HUES6 (cell line): Measurements from ENCODE around the gene PXDN.

Experiments used
- H3K27ac ChIP-seq: 2 replicates; pipeline ENCODE4 v1.7.0; 2013; ENCODE audit warnings: low read depth, mild to moderate bottlenecking, low read length, inconsistent platforms
- H3K27me3 ChIP-seq: 2 replicates; pipeline ENCODE4 v1.6.1; 2013; ENCODE audit warnings: low read length; ENCODE audit not compliant: control insufficient read depth, insufficient read depth
- H3K36me3 ChIP-seq: 2 replicates; pipeline ENCODE4 v1.6.1; 2013; ENCODE audit warnings: low read length; ENCODE audit not compliant: control insufficient read depth, insufficient read depth
- H3K4me1 ChIP-seq: 2 replicates; pipeline ENCODE4 v1.6.1; 2013; ENCODE audit warnings: low read length; ENCODE audit not compliant: control insufficient read depth, insufficient read depth
- H3K4me3 ChIP-seq: 2 replicates; pipeline ENCODE4 v1.5.1; 2013; ENCODE audit warnings: low read depth, low read length
- H3K9ac ChIP-seq: one replicate; pipeline ENCODE4 v1.6.1; 2013; ENCODE audit warnings: mild to moderate bottlenecking, low read length
- H3K9me3 ChIP-seq: 2 replicates; pipeline ENCODE4 v1.6.1; 2013; ENCODE audit warnings: low read depth, low read length; ENCODE audit not compliant: control insufficient read depth, insufficient read depth

Gene PXDN

DNA sequence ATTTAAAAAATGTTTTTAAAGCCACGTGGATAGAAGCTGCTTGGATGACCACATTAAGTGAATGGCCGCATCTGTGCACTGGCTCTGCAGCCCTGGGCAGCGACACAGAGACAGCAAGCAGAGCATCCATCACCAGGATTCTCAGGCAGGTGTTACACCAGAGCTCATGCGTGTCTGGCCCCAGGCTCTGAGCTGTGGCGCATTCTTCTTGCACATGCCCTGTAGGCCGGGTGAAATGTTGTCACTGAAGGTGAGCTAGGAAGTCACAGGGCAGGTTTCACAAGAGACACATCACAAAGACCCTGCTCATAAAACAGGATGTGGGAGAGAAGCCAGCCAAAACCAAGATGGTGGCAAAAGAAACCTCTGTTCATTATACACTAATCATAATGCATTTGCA is 8.4 kb upstream of the PXDN start:
- peaks cover 14% of the 10 kb centered on the region for H3K27me3 ChIP-seq
- H3K9ac ChIP-seq: no peak overlapping the region
- H3K9me3 ChIP-seq: peaks cover 35% of the 10 kb centered on the region
- H3K27ac ChIP-seq: no peak overlapping the region
- H3K4me1 ChIP-seq: 0 out of 2 replicates have a peak, but pooled peaks cover 4% of the 10 kb centered on the region
- H3K36me3 ChIP-seq: no peaks in the 10 kb centered on the region
- H3K4me3 ChIP-seq: no peak overlapping the region

DNA sequence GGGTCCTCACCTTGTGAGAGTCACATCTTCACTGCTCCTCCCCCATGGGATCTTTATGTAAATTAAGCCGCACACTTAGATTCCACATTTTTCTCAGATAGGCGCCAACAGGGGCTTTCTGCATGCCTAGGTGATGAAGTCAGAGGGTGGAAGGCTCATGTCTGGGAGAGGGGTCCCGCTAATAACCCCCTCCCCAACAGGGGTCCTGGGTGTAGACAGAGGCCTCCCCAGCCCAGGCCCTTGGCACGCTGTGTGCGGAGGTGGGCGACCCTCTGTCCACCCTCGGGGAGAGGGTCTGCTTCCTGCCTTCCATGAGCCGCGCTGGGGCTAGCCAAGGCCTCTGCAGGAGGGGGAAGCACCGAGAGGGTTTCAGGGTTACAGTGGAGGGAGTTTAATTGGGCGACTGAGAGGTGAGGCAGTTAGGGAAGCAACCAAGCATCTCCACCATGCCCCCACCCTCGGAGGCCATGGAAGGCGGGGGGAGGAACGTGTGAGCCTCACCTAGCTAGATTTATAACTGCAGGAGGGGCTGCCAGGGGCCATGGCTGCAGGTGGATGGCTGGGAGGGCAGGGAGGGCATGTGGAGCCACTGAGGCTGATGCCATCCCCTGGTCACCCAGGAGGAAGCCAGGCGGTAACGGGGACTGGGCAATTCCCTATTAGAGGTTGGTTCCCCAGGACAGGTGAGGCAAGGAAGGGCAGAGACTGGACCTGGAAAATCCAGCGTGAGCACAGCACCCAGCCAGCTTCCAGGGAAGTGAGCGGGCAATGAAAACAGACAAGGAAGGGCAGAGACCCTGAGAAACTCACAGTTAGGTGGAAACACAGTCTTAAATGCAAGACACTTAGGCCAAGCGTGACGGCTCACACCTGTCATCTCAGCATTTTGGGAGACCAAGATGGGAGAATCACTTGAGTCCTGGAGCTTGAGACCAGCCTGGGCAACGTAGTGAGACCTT is 7.7 kb upstream of the PXDN start:
- H3K4me3 ChIP-seq: no peak overlapping the region
- H3K27me3 ChIP-seq: peaks cover 21% of the 10 kb centered on the region
- 0 out of 2 replicates have a peak, but pooled peaks cover 4% of the 10 kb centered on the region for H3K4me1 ChIP-seq
- no peak overlapping the region for H3K27ac ChIP-seq
- no peaks in the 10 kb centered on the region for H3K36me3 ChIP-seq
- H3K9me3 ChIP-seq: peaks cover 35% of the 10 kb centered on the region
- no peak overlapping the region for H3K9ac ChIP-seq

DNA sequence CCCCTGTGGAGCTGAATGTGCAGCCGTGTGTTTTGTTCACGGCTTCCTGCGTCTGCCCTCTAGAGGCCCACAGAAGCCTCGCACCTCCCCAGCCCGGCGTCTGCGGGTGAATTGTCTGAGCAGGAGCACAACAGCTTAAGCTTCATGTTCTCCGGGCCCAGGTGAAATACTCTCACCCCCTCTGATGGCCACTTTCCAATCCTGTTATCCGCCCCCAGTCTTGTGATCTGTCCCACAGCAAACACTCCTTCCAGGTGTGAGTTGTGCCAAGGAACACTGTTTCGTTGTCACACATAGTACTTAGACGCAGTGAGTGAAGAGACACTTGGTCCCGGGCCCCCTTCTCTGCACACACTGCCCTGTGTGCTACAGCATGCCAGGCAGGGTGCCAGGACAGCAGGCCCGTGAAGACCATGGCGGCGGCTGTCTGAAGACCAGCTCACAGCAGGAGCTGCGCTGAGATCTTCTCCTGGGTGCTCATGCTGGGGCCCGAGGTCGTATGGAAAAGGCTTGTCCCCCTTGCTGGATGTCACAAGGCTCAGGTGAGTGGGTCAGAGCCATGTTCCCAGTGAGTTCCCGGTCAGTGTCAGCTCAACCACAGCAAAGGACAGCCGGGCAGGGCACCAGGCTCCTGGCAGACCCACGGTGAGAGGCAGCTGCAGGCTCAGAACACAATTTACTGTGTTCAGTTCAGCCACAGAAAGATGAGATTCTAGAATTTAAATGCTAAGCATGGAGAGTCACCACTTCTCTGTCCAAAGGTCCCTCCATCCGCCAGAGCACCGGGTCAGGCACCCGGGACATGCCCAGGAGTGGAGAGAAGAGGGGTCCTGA is 6.8 kb upstream of the PXDN start:
- Histone ChIP-seq H3K4me1 (0 out of 2 replicates have a peak, but pooled peaks cover 4% of the 10 kb centered on the region), H3K27ac (no peak overlapping the region), H3K9ac (no peak overlapping the region), H3K9me3 (peaks cover 31% of the 10 kb centered on the region), H3K27me3 (peaks cover 30% of the 10 kb centered on the region), H3K4me3 (no peak overlapping the region), H3K36me3 (no peaks in the 10 kb centered on the region)

DNA sequence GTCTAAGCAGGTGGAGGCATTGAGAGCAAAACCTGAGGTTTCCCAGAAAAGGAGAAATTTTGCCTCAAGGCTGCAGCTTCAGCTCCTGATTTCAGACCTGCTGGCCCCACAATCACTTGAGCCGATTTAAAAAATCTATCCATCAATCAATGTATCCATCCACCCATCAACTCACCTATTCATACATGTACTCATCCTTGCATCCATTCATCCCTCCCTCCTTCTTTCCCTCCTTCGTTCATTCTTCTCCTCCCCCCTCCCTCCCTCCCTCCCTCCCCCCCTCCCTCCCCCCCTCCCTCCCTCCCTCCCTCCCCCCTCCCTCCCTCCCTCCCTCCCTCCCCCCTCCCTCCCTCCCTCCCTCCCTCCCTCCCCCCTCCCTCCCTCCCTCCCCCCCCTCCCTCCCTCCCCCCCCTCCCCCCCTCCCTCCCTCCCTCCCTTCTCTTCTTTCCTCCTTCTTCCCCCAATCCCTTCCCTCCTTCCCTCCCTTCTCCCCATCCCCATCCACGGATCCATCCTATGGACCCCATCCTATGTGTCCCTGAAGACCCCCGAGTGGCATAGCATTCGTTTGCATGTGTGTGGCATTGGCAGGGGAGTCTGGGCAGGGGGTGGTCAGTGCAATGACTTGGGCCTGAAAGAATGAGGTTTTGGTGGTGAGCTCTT is 6.1 kb upstream of the PXDN start:
- H3K9ac ChIP-seq: no peak overlapping the region
- peaks cover 37% of the 10 kb centered on the region for H3K27me3 ChIP-seq
- H3K9me3 ChIP-seq: peaks cover 24% of the 10 kb centered on the region
- no peak overlapping the region for H3K4me3 ChIP-seq
- H3K36me3 ChIP-seq: no peaks in the 10 kb centered on the region
- peaks cover 5% of the 10 kb centered on the region; the same call in 1 of the 2 replicates for H3K4me1 ChIP-seq
- H3K27ac ChIP-seq: no peak overlapping the region

DNA sequence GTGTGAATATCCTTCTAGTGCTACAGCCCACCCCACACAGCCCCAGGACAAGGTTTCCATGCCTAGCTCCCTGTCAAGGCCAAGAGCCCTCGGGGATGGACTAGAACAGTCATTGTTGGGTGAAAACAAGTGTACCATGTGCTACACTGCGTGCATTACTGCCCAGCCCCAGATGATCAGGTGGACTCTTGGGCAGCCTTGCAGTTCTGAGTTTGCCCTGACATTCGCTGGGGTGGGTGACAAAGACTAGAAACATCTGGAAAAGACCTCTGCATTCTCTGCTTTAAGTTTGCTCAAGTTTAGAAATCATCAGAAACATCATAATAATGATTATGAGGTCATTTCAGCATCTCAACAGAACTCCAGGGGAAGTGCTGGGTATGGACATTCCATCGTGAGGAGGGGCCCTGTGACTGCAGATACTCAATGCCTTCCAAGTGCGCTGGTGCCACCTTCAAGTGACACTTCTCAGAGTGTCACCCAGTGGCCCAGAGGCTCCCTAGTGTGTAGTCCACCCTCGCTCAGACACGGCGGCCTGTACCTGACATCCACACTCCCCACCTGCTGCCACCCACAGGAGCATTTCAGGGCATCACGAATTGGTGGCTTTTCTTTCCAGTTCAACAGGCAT is 5.3 kb upstream of the PXDN start:
- no peak overlapping the region for H3K9ac ChIP-seq
- H3K4me1 ChIP-seq: peaks cover 12% of the 10 kb centered on the region; the same call in 1 of the 2 replicates
- H3K4me3 ChIP-seq: no peak overlapping the region

DNA sequence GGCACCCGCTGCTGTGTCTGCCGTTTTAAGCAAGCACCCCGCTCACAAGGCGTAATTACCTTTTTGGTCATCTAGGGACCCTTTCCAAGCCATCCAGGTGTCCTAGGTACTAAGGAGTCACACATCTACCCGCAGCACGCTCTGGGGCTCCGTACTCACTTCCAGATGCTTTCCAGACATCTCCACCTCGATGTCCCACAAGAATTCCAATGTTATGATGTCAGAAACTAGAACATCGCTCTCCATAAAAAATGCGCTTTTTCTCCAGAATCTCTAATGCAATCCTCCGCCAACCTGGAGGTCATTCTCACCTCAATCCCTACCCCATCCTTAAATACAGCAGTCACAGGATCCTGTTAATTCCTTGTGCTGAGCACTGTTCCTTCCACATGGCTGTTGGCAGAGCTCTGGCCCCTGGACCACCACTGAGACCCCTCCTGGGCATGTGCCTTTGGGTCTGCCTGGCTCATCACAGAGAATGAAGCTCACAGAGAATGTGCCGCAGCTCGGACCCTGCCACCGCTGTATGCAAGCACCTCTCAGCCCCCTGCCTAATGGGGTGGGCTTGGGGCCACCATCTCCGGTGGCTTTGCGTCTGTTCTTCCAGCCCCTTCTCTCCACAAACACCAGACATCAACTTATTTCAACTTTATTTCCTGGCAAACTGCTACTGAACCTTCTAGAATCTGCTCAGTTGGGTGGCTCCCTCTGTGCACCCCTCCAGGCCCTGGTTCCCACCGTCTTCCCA is 4.6 kb upstream of the PXDN start:
- Histone ChIP-seq H3K36me3 (no peaks in the 10 kb centered on the region), H3K9me3 (peaks cover 9% of the 10 kb centered on the region), H3K27ac (no peak overlapping the region), H3K4me1 (peaks cover 12% of the 10 kb centered on the region; the same call in 1 of the 2 replicates), H3K27me3 (peaks cover 43% of the 10 kb centered on the region), H3K9ac (no peak overlapping the region), H3K4me3 (no peak overlapping the region)

More for the DNA sequence above, 5.3 kb upstream of the PXDN start:
- peaks cover 16% of the 10 kb centered on the region for H3K9me3 ChIP-seq
- H3K27ac ChIP-seq: no peak overlapping the region
- H3K27me3 ChIP-seq: peaks cover 43% of the 10 kb centered on the region
- no peaks in the 10 kb centered on the region for H3K36me3 ChIP-seq

DNA sequence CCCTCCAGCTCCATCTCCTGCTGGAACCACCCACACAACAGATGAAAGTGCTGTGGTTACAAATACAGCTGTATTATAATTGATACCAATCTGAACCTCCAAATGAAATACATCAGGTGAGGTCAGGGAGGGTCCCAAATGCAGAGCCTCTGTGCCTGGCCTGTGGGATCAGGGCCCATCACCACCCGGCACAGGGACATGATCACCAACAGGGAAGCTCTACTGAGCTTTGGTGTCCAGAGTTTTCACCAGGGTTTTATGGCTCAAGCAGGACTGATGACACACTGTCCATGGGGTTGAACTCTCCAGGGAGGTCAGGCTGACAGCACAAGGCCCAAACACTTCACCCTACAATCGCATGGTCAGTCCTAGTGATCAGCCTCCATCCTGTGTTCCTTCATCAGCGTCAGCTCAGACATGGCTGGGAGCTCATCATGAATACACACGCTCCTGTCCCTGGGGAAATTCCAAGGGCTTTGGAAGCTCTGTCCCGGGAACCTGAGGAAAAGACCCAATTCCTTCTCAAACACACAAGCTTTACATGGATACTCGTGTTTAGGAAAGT is 3.9 kb upstream of the PXDN start:
- Histone ChIP-seq H3K27me3 (peaks cover 43% of the 10 kb centered on the region), H3K9ac (no peak overlapping the region), H3K9me3 (peaks cover 5% of the 10 kb centered on the region; the same call in 1 of the 2 replicates), H3K4me3 (no peak overlapping the region), H3K36me3 (no peaks in the 10 kb centered on the region), H3K4me1 (peaks cover 12% of the 10 kb centered on the region; the same call in 1 of the 2 replicates), H3K27ac (no peak overlapping the region)

DNA sequence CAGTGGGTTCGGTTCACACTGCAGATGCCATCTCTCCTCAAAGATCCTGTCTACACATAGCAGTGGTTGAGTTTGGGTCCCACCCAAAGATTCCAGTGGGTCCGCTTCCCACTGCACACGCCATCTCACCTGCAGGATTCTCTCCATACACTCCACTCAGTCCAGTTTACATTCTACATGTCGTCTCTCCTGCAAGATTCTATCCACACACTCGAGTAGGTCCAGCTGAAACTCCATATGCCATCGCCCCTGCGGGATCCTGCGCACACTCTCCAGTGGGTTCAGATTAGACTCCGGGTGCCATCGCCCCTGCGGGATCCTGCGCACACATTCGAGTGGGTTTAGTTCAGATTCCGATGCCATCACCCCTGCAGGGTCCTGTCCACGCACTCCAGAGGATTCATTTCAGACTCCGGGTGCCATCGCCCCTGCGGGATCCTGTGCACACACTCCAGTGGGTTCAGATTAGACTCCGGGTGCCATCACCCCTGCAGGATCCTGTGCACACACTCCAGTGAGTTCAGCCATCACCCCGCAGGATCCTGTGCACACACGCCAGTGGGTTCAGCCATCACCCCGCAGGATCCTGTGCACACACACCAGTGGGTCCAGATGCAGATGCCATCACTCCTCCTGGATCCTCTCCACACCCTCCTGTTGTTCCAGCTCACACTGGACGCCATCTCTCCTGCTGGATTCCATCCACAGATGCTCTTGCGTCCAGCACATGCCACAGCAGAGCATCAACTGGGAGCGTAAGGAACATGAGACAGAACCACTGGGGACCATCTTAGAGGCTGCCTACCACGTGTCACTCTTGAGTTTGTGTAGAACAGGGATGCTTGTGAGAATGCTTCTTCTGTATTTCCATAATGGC is 3.0 kb upstream of the PXDN start:
- no peak overlapping the region for H3K27ac ChIP-seq
- no peaks in the 10 kb centered on the region for H3K36me3 ChIP-seq
- no peak overlapping the region for H3K4me3 ChIP-seq
- no peaks in the 10 kb centered on the region for H3K9me3 ChIP-seq
- no peak overlapping the region for H3K9ac ChIP-seq
- peaks cover 15% of the 10 kb centered on the region for H3K4me1 ChIP-seq
- H3K27me3 ChIP-seq: peaks cover 43% of the 10 kb centered on the region
